GM18508 (cell line): ENCODE data around the gene CUL1.

Experiments
- ATAC-seq: cut with Tn5 transposase; IDR thresholded peaks from one replicate; pipeline ENCODE4 v1.9.1; 2021; ENCODE audit warnings: moderate number of reproducible peaks; ENCODE audit not compliant: insufficient read depth, unreplicated experiment

Gene CUL1

DNA sequence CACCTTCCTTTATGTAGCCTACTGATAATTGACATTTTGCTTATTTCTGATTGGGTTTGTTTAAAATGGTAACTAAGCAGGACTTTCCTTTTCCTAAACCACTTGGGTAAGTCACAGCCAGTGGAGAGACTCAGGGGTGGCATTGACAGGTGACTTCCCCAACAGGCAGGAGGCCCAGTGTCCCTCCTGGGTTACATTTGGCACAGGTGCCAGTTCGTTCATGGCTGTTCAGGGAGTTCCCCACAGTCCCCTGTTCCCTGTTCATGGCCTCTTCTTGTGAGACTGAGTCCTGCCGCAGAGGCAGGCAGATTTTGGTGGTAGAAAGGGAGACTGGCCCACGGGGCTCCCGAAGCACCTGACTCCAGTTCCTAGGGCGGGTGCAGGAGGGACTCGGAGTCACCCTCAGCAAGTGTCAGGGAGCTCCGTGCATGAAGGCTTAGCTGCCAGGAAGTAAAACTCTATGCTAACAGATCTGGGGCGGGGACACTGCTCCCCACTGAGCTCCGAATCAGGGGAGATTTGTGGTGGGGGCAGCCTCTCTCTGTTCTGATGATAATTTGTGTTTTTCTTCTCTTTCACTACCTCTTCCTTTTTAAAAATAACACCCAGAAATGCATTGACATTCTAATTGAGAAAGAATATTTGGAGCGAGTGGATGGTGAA is 101.3 kb downstream of the CUL1 start:
- no peak for ATAC-seq

DNA sequence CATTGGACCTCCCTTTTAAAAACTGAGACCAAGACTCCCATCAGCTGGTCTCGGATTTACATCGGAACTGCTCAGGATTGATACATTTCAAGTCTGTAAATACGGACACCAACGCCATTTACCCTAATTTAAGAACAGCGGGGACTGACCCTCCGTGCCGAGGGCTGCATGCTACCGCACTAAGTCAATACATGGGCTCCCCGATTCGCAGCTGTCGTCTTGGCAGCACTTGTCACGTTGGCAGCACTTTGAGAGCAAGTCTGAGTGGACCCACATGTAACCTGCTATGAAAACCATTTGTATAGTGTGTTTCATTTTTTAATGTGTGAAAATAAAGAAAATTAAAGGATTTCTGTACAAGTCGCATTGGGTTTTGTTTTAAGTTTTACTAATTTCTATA is 102.0 kb downstream of the CUL1 start:
- no peak for ATAC-seq

DNA sequence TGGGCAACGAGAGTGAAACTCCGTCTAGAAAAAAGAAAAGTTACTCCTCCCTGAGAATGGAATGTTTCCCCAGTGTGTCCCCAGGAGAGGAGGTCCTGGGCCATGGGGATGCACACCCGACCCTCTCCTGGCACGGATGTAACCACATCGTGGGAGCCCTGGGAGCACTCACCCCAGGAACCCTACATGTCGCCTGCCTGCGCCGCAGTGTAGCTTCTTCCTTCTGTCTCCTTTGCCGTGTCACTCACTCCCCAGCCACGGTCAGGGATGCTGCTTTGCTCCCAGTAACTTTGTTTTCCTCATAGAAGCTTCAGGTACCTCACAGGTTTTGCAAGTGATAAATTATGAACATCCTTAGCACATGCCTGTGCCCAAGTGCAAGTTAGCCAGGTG is 103.4 kb downstream of the CUL1 start:
- ATAC-seq, result no peak

DNA sequence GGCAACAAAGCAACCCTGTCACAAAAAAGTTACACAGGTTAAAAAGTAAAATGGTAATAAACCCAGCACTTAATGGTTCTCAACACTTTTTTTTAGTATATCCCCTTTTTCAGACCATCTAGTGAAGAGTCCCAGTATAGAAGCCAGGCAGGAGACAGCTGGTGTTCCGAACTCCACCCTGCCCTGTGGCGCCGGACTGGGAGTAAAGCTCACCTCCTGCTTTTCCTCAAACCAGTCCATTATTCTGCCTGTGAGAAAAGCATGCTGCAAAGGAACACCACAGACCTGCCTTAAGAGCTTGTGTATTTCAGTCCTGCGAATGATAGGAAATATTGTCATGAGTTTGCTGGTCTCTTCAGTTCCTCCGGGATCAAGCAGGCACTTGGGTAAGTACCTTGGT is 104.4 kb downstream of the CUL1 start:
- no peak for ATAC-seq

DNA sequence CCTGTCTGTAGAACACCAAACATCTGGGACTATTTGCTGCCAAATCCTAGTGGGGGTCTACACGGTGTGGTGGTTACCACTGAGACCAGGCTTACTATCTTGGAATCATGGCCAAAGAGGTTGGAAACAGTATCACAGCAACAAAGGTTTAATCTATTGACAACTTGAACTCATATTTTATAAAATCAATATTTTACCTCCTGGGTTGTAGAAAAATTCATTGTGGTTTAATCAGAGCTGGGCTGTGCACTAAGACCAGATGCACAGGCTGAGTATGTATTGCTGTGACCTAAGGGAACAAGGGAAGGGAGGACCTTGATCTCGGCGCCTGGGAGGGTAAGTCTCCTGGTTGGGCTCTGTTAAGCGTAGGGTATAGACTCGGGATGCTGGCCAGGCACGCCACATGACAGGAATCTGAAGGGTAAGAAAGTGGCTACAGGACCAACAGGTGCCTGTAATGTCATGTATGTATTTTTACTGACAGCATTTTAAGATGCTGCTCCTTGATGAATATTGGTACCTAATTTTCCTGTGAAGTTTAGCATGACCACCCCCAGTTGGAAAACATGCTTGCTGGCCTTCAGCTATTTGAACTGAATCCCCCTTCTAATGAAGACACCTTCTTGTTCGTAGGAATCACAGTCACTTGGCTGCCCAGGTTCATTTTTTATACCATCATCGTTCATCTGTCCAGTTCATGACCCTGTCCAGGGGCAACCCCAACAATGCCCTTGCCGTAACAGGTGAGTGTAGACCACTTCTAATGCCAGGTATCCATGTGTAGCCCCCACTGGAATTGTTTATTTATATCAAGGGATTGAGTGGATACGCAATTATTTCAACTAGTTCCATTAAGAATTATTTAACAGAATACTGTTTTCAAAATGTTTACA is 105.9 kb downstream of the CUL1 start:
- ATAC-seq, result no peak

DNA sequence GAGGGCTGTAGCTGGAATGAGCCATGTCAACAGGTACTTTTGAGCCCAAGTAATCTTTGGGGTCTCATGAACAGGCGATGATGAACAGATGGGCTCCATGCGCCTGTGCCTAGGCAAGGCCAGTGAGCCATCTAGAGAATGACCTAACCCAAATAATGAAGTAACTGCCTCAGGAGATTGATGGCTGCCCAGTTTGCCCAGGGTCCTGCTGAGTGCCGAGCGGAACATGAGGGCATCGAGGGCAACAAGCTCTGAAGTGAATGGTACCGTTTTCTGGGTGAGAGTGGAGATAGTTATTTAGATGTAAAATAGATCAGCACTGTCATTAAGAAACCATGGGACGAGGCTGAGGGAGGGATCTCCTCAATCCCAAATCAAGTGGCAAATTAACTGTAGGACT is 107.5 kb downstream of the CUL1 start:
- no peak for ATAC-seq

DNA sequence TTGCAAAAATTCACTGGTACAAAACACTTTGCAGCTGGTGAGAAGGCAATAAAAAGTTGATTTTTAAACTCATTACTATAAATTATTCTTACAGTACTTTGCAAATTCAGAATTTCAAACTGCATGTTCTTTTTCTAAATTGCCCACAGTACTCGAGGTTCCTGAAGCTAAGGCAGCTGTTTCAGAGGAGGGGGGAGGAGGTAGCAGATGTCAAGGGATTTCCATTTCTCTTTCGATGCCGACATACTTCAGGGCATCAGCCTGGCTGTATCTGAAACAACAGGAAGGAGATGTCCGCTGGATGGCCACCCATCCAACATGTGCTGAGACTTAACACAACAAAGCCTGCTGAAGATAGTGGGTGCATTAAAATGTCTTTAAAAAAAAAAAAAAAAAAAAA is 108.7 kb downstream of the CUL1 start:
- no peak for ATAC-seq

DNA sequence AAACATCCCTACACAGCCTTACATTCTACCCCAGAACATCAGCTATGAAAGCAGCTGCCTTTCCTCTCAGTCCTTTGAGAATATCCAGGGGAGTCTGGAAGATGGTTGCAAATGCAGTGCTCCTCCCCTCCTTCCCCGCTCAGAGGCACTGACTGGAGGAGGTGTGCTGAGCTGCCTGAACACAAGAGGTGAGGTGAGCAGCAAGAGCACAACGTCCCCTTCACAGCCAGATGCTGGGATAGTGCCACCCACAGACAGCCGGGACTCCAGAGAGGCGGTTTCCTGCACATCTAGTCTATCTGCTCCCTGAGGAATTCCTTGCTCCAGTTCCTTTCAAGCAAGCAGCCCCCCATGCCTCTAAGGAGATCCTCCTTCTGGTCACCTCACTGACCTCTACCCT is 111.2 kb downstream of the CUL1 start:
- ATAC-seq, result no peak

DNA sequence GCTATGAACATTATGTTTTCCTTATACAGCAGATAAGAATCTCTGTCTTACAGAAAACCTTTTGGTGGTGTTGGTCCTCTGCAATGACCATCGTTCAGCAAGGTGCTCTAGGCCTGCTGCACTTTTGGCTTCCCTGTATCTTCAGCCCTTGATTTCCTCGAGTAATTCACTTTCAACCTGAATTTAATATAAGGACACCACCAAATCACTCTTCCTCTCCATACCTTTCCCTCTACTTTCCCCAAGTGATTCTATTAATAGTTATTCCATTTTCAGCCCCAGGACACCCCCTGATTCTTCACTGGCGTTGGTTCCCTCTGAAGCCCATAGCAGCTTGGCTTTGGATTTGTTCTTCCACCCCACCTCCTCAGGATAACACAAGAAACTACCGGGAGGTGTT is 113.2 kb downstream of the CUL1 start:
- no peak for ATAC-seq

DNA sequence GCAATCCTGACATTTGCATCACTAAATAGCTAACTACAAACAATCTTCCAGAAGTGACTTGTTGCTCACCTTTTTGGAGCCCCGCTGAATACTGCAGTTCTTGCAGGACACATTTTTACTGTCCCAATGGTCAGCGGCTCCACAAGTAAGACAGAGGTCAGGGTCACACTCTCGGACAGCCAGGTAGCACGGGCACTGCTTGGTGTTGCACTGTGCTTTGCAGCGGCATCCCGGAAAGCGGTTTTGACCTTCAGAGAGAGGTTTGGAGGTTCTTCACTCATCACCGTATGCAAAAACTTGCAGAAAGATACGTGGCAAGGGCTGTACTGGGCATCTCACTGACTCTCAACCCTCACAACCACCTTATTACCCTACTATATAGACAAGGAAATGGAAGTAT is 115.2 kb downstream of the CUL1 start:
- ATAC-seq, result no peak

DNA sequence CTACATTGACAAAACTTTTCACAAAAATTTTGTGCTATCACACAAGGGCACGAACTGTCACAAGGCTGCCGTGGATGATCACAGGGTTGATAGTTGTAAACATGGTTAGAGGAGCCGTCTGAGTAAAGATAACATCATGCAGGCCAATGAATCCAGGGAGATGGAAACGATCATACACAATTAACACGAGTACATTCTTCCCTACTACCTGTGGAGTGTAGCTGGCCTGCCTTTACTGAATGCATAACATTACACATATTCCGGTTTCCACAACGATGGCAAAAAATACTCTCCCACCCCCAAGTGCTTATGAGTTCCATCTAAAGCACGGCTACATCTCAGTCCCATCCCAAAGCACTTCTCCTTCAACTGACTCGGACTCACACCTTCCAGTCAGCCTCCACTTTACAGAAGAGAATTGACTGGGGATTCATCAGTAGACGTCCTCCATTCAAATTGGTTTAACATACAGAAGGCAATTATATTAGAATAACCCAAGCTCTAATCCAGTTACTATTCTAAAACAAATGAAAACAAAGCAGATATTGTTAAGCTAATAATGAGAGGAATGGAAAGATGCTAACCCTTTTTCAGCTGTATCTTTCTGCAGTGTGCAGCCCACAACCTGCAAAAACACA is 116.3 kb downstream of the CUL1 start:
- no peak for ATAC-seq

DNA sequence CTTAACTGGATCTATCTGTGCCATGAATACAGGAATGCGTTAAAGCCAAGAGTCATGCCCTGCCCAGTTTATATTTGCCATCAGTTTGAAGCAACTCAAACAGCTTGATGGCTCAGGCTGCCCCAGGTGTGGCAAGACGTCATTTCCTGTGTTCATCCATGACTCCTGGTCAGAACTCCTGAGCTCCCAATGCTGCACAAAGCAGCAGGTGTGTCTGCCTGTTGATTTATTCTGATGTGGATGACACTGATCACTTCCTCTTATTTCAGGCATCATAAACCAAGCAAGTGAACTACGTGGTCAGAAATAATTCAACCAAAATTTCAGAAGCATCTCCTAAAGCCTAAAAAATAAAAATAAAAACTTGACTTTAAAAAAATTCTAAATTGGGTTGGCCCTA is 116.9 kb downstream of the CUL1 start:
- no peak for ATAC-seq

DNA sequence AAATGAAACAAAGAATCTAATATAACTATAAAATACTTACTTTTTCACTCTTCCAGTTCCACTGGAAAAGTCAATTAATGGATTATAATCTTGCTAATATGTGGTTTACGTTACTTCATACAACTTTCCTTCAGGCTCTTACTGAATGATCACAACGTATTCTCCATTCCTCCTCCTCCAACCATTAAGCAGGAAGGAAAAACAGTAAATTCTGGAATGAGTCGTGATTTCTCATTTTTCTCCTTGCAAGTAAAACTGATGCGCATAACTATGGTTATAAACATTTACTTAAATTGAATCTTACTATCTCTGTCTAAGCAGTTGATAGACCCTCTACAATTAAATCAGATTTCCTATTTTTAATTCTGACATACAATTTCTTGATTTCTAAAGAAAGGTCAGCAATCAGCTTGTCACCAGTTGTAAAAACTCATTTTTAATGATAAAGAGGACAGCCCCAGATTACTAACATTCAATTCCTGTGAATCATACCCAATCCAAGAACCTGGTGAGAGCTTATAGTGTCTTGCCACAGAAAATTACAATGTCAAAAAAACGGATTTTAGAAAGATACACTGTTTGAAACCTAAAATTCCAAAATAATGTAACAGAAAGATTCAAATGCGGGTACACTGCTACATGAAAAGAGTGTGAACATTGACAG is 121.1 kb downstream of the CUL1 start:
- no peak for ATAC-seq

DNA sequence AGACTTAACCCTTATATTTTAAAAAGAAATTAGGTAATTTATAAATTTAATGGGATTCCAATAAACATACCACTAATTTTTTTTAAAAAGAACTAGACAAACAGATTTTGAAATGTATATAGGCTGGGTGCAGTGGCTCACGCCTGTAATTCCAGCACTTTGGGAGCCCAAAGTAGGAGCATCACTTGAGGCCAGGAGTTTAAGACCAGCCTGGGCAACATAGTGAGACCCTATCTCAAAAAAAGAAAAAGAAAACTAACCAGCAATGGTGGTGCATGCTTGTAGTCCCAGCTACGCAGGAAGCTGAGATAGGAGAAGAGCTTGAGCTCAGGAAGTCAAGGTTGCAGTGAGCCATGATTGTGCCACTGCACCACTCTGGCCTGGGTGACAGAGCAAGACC is 122.7 kb downstream of the CUL1 start:
- no peak for ATAC-seq

DNA sequence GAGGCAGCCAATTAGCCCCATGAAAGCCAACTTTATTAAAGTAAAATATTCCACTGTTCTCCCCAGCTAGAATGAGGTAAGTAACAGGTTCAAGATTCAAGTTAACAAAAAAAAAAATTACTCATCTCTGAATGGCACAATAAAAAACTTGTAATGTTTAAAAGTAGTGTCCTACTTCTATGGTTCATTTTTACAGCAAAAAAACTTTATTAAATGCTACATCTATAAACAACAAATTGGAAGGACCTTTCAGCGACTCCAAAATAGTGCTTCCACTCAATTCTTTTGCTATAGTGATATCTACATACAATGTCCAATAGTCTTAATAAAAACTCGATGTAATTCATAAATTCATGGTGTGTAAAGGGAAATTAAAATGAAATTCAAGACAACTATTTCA is 126.2 kb downstream of the CUL1 start:
- no peak for ATAC-seq

DNA sequence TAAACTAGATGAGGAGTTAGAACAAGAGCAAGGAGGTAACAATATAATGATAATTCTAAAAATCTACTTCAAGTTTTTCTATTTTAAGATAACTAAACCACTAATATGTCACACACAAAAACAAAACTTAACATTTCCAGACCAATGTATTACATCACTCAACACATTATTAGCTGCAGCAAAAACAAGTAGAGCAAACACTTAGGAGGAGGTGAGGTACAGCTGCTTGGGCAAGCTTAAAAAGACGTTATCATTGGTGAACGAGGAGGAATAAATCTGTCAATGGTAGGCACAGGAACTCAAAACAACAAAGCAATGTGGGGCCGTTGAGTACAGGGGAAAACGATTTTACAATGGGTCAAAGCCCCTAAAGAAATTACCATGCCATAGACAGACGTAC is 126.6 kb downstream of the CUL1 start:
- no peak for ATAC-seq

DNA sequence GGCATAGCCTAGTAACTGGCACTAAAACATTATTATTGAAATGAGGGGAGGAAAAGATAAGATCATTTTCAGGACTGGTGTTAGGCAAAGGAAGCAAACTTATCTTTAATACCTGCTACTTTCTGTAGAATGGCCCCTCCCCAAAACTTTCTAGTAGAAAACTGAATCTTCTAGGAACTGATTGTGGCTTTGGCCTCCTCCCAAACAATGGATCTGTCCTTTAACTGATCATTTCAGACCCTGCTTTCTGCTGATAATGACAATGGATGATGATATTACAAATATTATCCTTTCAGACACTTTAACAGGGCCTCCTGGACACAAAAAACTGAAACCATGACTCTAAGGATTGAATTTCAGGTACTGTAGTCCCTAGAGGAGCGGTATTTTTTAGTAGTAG is 130.3 kb downstream of the CUL1 start:
- no peak for ATAC-seq

DNA sequence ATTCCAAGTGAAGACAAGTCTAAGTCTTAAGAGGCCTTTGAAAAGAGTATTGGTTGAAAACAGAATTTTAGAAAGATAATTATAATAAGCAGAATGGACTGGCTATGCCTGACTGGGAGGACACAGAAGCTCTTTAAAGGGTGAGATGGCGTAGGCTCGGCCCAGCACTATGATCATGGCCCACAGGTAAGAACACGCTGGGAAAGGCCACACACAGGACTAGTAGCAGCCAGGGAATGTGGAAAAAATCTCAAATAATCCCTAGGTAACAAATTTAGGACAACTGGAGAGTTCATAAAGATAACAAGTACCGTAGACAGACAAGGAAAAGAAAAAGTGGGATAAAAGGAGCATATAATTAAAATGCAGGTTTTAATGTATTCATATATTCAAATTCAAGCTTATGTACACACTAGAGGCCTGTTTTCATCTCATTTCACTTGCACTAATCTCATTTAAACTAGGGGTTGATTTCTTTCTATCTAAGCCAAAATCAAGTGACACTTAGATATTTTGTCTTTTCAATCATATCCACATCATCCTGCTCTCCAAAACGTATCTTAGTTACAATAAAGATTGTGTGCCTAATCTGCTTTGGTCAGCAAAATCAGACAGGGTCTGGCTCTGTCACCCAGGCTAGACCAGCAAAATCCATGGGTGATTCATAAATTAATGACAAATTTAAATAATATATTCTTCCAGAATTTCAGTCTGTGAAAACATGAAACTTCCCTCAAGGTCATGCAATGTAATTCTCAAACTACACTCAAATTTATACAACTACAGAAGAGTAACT is 132.4 kb downstream of the CUL1 start:
- no peak for ATAC-seq

DNA sequence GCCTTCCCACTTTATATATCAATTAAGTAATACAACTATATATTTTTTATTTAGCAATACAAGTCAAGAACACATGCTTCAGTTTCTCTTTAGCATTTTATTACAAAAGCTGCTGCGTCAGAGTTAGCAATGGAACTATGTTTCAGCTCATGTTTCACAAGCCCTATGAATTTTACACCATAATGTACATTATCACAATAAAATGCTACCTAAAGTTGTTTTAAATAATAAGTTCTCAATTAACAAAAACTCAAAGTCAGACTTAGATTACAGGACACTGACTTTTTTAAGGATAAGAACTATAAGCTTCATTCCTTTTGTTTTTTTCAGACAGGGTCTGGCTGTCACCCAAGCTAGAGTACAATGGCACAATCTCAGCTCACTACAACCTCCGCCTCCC is 133.1 kb downstream of the CUL1 start:
- ATAC-seq, result no peak

DNA sequence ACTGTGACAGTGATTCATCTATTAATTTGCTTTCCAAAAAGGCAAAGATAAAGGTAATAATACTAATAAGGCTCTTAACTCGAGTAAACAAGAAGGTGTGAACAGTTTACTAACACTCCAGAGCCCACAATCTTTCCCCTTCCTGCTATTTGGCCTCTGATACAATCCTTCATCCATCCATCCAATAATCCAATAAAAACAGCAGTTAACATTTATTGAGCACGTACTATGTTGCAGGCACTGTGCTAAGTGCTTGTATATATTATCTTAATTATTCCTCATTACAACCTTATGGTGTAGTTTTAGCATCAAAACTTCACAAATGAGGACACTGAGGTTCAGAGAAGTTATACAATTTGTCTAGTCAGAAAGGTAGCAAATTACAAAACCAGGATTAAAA is 135.9 kb downstream of the CUL1 start:
- no peak for ATAC-seq
